ENCODE data around the gene TBCEL.
"Not testable (repeated sequence)": the region's sequence is repeated elsewhere in the genome, so short reads cannot be mapped to it uniquely, and the experiment has no call there.

The TBCEL gene

GRCh38 chr11:121105481-121106195 is 81.7 kb downstream of the TBCEL start:
- DNase-seq (ENCODE audit: low read depth in 2 of 2): no peak

GRCh38 chr11:121106812-121107211 is 82.9 kb downstream of the TBCEL start:
- DNase-seq (ENCODE audit: low read depth in 2 of 2): no peak

DNA sequence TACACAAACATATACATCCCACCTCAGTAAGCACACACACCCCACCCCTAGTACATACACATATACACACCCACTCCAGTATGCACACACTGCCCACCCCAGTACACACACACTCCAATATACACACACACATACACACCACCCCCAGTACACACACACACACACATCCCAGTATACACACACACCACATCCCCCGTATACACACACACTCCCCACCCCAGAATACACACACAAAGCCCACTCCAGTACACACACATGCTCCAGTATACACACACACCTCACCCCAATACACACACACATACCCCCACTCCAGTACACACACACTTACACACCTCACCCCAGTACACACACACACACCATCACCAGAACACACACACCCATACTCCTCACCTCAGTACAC is 84.5 kb downstream of the TBCEL start:
- DNase-seq (ENCODE audit: low read depth in 2 of 2): no peak

DNA sequence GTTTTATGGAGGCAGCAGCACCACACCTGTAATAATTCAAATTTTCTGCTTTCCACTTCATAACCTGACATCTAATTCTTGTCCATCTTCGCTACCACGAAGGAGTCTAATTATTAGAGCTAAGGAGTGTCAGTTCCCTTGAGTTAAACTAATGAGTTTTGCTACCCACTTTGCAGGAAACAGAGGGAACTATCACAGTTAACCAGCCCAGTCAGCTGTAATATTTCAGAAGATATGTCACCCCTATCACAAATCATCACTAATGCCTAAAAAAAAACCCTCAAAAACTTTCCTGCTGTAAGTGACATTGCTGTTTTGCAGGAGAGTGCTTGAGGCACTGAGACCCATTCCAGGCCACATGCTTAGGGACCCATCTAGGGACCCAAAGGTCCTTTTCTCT is 85.6 kb downstream of the TBCEL start:
- no peak for DNase-seq (ENCODE audit: low read depth in 2 of 2)

DNA sequence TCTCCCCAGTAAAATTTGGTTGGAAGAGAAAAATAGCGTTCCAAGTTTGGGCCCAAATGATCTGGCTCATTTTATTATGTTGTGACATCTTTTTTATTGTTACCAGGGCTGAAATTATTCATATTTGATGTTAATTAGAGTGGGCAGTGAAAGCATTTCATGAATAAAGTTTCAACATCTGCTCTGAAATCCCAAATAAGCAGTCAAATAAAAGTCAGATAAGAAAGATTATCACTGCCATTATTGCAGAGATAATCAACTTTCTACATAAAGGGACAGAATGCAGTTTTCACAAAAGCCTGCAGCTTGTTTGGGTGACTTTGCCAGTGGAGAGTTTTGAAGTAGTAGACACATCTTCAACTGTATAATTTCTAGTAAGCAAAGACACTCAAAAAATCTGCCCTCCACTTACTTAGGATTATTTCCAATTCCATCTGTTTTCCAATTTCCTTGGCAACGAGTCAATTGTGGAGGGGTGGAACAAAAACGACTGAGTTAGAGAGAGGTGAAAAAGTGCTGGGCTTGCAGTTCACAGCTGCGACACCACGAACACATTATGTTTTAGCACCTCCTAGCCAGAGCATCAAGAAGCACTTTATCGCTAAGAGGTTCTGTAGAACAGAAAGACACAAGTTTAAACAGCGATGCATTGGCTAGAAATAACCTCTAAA is 86.1 kb downstream of the TBCEL start:
- DNase-seq (ENCODE audit: low read depth in 2 of 2): no peak

GRCh38 chr11:121110871-121111724 is 87.2 kb downstream of the TBCEL start:
- no peak for DNase-seq (ENCODE audit: low read depth in 2 of 2)

DNA sequence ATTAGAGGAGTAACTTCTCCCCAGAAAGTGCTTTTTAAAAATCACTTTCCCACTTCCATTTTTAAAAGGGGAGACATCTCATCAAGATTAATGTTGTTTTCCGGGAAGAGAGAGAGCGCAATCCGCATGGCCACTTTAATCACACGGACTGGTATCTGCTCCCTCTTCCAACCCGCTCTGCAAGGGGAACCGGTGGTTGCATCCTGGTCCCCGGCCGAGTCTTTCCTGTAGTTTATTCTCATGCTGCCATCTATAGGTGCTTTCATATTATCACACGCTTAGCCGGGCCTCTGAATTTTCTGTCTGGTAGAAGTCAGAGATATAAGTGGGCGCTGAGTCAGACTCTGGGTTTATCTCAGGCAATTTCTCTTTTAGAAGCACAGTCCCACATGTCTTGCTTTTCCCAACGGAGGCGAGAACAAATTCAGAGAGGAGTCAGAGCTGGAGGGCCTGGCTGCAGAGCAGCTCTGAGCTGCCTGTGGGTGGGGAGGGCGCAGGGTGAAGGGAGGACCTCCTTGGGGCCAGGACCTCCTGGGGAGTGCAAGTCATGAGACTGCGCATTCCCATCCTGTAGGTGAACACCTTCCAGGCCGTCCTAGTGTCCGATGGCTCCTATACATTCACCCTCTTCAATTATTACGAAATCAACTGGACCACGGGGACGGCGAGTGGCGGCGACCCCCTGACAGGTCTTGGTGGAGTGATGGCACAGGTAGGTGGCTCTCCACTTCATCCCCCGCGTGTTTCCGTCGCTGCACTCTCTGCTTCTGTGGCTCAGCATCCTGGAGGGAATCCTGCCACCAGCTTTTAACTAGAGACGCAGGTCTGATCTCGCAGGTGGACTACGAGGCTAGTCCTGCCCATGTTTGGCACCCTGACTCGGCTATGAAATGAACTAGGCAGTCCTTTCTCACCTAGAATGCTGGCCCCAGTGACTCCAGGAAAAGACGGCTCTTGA is 88.9 kb downstream of the TBCEL start:
- DNase-seq (ENCODE audit: low read depth in 2 of 2): no peak

DNA sequence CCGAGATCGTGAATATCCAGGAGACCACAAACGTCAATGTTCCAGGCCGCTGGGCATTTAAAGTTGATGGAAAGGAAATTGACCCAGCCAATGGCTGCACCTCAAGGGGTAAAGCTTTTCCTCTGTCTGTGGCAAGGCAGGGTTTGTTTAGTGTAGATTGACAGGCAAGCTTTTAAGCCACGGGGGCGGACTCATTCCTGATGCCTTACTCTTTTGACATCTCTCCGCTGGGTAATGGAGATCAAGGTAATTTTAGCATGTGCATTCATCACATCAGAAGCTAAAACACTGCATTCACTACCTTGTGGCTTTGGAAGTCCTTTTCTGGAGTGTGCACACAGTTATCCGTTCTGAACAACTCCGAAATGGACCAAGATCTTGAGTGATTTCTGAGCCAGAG is 89.7 kb downstream of the TBCEL start:
- DNase-seq (ENCODE audit: low read depth in 2 of 2): no peak

DNA sequence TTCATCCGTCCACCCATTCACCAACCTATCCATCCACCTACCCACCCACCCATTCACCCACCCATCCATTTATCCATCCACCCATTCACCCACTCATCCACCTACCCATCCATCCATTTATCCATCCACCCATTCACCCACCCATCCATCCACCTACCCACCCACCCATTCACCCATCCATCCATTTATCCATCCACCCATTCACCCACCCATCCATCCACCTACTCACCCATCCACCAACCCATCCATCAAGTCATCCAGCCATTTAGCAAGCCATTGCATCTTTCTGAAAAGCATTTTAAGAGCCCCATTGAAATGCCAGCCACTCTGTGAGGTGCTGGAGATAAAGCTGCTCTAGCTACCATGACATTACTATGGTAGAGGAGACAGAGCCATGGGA is 91.1 kb downstream of the TBCEL start:
- not testable (repeated sequence) for DNase-seq (ENCODE audit: low read depth in 2 of 2)

DNA sequence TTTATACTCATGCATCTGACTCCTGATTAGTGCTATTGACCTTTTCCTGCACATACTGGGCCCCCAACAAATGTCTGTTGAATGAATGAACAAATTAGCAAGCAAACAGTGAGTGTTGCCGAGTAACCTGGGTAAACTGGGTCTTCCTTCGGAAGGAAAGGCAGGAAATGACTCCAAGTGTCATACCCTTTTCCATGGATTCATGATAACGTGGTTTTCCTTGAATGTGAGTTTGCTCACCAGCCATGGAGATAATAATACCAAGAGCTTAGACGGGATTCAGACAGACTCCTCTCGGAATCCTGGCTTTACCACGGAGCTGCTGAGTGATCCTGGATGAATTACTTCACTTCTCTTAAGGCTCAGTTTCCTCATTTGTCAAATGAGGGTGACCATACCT is 93.9 kb downstream of the TBCEL start:
- no peak for DNase-seq (ENCODE audit: low read depth in 2 of 2)

DNA sequence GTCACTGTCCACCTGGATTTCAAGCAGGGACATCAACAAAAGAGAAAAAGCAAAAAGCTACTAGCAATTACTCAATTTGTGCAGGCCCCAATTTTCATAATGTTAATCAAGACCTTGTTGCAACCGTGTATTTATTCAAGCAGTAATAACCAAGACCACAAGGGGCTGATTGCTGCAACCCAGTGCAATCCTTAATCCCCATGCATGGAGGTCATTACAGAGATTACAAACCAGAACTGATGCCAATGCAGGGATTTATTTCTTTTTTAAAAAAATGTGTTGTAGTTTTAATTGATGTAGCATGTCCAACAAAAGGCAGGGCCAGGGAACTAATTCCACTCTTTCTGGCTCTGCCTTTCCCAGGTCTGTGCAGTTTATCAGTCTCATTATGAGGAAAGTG is 95.5 kb downstream of the TBCEL start:
- DNase-seq (ENCODE audit: low read depth in 2 of 2): no peak

- no peak for DNase-seq (ENCODE audit: low read depth in 2 of 2)
These were observed 98.4 kb downstream of the TBCEL start for GRCh38 chr11:121122328-121122727.

DNA sequence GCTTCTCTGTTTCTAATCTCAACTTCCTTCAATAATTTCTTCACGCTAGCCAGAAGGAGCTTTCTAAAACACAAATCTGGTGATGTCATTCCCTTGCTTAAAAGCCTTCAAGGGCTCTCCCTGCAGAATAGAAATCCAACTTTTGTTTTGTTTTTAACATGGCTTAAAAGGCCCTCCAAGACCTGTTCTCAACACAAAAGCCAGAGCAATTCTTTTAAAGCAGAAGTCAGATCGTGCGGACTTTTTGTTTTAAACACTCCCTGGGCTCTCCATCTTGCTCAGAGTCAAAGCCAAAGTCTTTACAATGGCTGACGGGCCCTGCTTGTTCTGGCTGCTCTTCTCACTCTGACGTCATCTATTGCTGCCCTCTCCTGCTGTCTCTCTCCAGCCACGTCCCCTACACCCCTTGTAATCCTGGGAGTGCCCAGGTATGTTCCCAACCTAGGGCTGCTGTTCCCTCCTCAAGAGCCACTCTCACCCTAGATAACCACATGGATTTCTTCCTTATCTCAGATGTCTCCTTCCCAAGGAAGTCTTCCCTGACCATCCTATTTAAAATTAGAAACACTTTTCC is 99.7 kb downstream of the TBCEL start:
- DNase-seq (ENCODE audit: low read depth in 2 of 2): no peak

DNA sequence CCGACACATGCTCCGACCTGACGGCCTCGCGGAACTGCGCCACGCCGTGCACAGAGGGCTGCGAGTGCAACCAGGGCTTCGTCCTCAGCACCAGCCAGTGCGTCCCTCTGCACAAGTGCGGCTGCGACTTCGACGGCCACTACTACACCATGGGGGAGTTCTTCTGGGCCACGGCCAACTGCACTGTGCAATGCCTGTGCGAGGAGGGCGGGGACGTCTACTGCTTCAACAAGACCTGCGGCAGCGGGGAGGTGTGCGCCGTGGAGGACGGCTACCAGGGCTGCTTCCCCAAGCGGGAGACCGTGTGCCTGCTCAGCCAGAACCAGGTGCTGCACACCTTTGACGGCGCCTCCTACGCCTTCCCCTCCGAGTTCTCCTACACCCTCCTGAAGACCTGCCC is 103.9 kb downstream of the TBCEL start:
- DNase-seq (ENCODE audit: low read depth in 2 of 2): no peak

DNA sequence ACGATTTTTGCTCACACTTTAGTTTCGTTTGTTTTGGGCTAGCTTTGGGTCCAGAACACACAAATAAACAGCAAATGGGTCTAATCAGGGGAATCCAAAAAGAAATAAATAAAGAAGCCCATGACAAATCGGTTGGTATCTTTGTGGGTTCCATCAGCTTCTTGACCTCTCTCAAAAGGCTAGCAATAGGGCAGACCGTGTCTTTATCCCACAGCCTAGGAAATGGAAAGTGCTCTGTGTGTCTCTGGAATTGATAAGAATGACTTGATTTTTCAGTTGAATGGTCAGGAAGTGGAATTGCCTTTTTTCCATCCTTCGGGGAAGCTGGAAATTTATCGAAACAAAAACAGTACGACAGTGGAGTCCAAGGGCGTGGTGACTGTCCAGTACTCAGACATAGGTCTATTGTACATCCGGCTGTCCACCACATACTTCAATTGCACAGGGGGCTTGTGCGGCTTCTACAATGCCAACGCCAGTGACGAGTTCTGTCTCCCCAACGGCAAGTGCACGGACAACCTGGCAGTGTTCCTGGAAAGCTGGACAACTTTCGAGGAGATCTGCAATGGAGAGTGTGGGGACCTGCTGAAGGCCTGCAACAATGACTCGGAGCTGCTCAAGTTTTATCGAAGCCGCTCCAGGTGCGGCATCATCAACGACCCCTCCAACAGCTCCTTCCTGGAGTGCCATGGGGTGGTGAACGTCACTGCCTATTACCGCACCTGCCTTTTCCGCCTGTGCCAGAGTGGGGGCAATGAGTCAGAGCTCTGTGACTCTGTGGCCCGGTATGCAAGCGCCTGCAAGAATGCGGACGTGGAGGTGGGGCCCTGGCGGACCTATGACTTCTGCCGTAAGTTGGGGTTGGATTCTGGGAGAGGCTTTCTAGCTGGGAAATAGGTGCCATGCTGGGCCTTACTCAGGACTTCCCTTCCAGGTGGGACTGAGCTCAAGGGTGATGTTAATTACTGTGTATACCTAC is 105.7 kb downstream of the TBCEL start:
- DNase-seq (ENCODE audit: low read depth in 2 of 2): no peak

GRCh38 chr11:121131656-121132055 is 107.8 kb downstream of the TBCEL start:
- no peak for DNase-seq (ENCODE audit: low read depth in 2 of 2)

- DNase-seq (ENCODE audit: low read depth in 2 of 2): no peak
These were observed 108.5 kb downstream of the TBCEL start for GRCh38 chr11:121132211-121132976.

GRCh38 chr11:121134741-121135312 is 110.9 kb downstream of the TBCEL start:
- DNase-seq (ENCODE audit: low read depth in 2 of 2): no peak

DNA sequence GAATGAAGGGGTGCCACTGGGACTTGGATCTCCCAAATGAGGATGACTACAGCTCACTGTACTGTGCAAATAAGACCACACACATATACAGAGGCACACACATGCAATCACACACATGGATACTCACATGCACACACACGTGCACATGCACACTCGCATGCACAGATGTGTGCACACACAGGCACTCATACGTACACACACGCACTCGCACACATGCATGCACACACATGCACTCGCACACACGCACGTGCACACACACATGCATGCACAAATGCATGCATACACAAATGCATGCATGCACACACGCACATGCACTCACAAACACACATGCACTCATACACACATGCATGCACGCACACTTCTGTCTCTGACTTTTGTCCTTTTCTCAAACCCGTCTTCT is 113.1 kb downstream of the TBCEL start:
- DNase-seq (ENCODE audit: low read depth in 2 of 2): no peak

All from stimulated activated CD8-positive, alpha-beta memory T cell treated with anti-CD3 and anti-CD28 coated beads, Interleukin-15, amount 100 ng/mL, for 4 hours (primary cell).